ENCODE results near the gene SLC1A4.

DNA sequence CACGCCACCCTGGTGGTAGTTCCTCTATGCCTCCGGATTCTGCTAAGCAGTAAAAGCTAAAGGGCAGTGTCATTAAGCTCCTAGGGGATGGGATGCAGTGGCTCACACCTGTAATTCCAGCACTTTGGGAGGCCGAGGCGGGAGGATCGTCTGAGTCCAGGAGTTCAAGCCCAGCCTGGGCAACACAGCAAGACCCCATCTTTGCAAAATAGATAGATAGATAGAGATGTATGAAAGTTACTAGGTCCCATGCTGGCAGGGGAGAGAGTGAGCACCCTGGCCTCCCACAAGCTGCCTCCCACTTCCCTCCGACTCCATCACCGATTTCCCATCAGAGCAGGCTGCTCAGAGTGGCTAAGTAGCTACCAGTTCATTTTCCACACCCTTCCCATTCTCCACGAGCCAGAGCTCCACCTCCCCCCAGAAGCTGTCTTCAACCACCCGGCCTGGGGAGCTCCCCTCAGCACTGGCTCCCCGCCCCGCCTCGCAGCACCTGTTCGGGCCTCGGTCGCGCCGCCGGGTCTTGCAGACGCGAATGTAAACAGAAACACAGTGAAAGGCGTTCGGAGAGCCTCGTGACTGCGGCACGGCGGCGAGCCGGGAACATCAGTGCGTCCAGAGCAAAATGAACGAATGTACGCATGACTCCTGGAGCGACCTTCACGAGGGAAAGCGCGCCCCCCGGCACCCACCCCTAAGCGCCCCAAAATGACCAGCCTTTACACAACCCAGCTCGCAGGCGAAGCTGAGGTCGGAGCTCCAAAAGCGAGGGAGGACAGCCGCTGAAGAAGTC is 66.4 kb downstream of the SLC1A4 start:
- no peak for TF ChIP-seq ZBTB20 (tag by site-specific recombination; IDR thresholded peaks at IDR 0.05)
- no peak for TF ChIP-seq ZNF518A (tag by site-specific recombination; conservative IDR thresholded peaks at IDR 0.05; ENCODE audit: low read depth)
- TF ChIP-seq ZSCAN16 (tag by site-specific recombination; IDR thresholded peaks at IDR 0.05), result 0 out of 2 replicates have a peak, but pooled peaks have one; percentile 70

All from HEK293 (cell line).